OCI-LY7 (cell line): ENCODE results near the gene TMEM123. TPM values are rescaled to one million over a fixed set of nuclear protein-coding genes. Genes with fewer than 3 reads are reported as not detected.

Experiments used
- BruUV-seq: library from RNA; stranded (reverse); fragments of 400-500 nt; replicated peaks from 2 replicates; lab custom pipeline; 2021; lab: Mats Ljungman, UMichigan
- CTCF ChIA-PET: fragments of 300-600 bp; sonication (Branson Sonifier 250); formaldehyde crosslinking; loops from one replicate; lab custom pipeline; 2022; ENCODE audit warnings: antibody characterized with exemption; ENCODE audit not compliant: unreplicated experiment; lab: Charles Lee
- POLR2A ChIA-PET: fragments of 300-600 bp; sonication (Branson Sonifier 250); formaldehyde crosslinking; loops from one replicate; lab custom pipeline; 2022; ENCODE audit warnings: antibody characterized with exemption; lab: Charles Lee
- DNase-seq: peaks from one replicate; pipeline ENCODE4 v3.0.0-alpha.2; 2015; ENCODE audit warnings: low spot score
- H2AFZ ChIP-seq: fragments of 200-600 bp; sonication (generic), shearing (Covaris generic); 2 replicates; pipeline ENCODE4 v1.6.1; 2014; ENCODE audit warnings: mild to moderate bottlenecking, antibody characterized with exemption, low read length, moderate library complexity
- H3K27ac ChIP-seq: fragments of 200-600 bp; sonication (generic); 2 replicates; pipeline ENCODE4 v1.5.1; 2014; ENCODE audit warnings: mixed run types, low read depth, mild to moderate bottlenecking, moderate library complexity, low read length, inconsistent platforms; ENCODE audit not compliant: poor library complexity, severe bottlenecking
- H3K36me3 ChIP-seq: fragments of 200-600 bp; sonication (generic); 2 replicates; pipeline ENCODE4 v1.6.1; 2014; ENCODE audit warnings: mild to moderate bottlenecking, antibody characterized with exemption, low read length, moderate library complexity, mixed read lengths; ENCODE audit not compliant: insufficient read depth
- H3K4me1 ChIP-seq: fragments of 200-600 bp; sonication (generic); 2 replicates; pipeline ENCODE4 v1.5.1; 2014; ENCODE audit warnings: mild to moderate bottlenecking, low read length; ENCODE audit not compliant: insufficient read depth, poor library complexity, severe bottlenecking
- H3K4me2 ChIP-seq: fragments of 200-600 bp; sonication (generic); 2 replicates; pipeline ENCODE4 v1.6.1; 2014; ENCODE audit warnings: mild to moderate bottlenecking, low read length
- H3K4me3 ChIP-seq: fragments of 200-600 bp; sonication (generic); 2 replicates; pipeline ENCODE4 v1.5.1; 2014; ENCODE audit warnings: mild to moderate bottlenecking, low read depth, low read length; ENCODE audit not compliant: poor library complexity, severe bottlenecking
- H3K79me2 ChIP-seq: fragments of 200-600 bp; sonication (generic); 2 replicates; pipeline ENCODE4 v1.6.1; 2016; ENCODE audit warnings: low read depth, mild to moderate bottlenecking, low read length, moderate library complexity, mixed read lengths; ENCODE audit not compliant: insufficient read depth
- H3K9me2 ChIP-seq: fragments of 200-600 bp; sonication (generic); 2 replicates; pipeline ENCODE4 v1.6.1; 2016; ENCODE audit warnings: mild to moderate bottlenecking, low read length, mixed read lengths; ENCODE audit not compliant: insufficient read depth
- H3K9me3 ChIP-seq: fragments of 200-600 bp; sonication (generic); 2 replicates; pipeline ENCODE4 v1.6.1; 2014; ENCODE audit warnings: mild to moderate bottlenecking, mixed run types, low read length, mixed read lengths
- H4K20me1 ChIP-seq: fragments of 200-600 bp; sonication (generic); 2 replicates; pipeline ENCODE4 v1.6.1; 2014; ENCODE audit warnings: mild to moderate bottlenecking, antibody characterized with exemption, low read length, moderate library complexity, mixed read lengths; ENCODE audit not compliant: insufficient read depth
- EZH2phosphoT487 ChIP-seq: fragments of 200-600 bp; sonication (generic); IDR thresholded peaks from 2 replicates; pipeline ENCODE4 v1.6.1; 2018; ENCODE audit warnings: low read depth, borderline replicate concordance, mild to moderate bottlenecking, mixed run types, antibody characterized with exemption, low read length, moderate library complexity, mixed read lengths
- intact Hi-C: fragments of 100-400 bp; cut with micrococcal nuclease; formaldehyde crosslinking; loops from one replicate; pipeline ENCODE4 v1.10.0; 2022; ENCODE audit not compliant: unreplicated experiment
- total RNA-seq, 2 experiments: library from RNA; depleted of rRNA in 1 of 2; stranded (reverse); fragments of >200 nt in 1 of 2; shearing (Covaris generic) in 1 of 2; gene quantifications; 2 replicates each; pipeline ENCODE4 v1.2.3, GENCODE V29; 2014 to 2022
- TF ChIP-seq, protein P1 (sequence below): fragments of 200-600 bp; sonication (generic); conservative IDR thresholded peaks from 2 replicates; pipeline ENCODE4 v1.5.1; 2014; ENCODE audit warnings: mild to moderate bottlenecking, antibody characterized with exemption, low read length, moderate library complexity, mixed read lengths

Gene TMEM123
- total RNA-seq, 2 experiments from 2014 or later: 127 to 232 TPM

DNA sequence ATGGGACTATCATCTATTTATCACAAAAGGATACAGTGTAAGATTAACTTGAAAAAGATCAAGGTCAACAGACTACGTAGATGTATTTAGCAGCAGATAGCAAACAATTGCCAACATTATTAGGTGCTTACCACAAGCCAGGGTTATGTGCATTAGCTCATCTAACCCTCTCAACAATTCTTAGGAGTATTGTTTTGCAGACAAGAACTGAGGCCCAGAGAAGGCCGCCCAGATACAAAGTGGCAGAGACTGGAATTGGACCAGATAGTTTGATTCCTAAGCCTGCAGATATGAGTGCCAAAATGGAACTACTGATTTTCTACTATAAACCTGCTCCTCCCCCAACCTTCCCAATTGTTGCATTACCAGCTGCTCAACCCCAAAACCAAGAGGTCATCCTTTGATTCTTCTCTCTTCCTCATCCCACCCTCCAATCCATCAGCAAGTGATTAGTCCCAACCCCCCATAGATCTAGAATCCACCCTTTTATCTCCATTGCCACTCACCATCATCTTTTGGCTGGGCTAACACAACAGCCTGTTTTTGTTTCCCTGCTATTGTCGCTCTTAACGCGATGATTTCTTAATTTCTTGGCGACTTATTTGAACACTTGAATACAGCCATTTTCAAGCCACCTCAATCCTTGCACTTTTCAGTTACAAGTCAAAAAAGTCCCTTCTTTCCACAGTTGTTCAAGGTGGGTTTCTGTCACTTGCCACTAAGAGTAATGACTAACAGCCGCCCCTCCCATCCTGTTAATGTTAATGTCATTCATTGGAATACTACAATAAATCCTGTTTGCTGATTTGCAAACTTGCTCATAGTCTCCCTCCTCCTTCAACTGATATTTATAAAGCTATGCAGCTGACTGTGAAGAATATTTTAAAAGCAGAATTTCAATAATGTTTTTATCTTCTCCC is 2.7 kb downstream of the TMEM123 start:
- Histone ChIP-seq H3K9me2 (no peaks in the 10 kb centered on the region), H3K9me3 (peaks cover 7% of the 10 kb centered on the region; the same call in 1 of the 2 replicates), H3K4me3 (peak overlapping the region; percentile 95), H3K79me2 (peaks cover 75% of the 10 kb centered on the region), H3K27ac (peak overlapping the region; percentile 2), H4K20me1 (peaks cover 43% of the 10 kb centered on the region), H3K4me1 (peaks cover 57% of the 10 kb centered on the region), H3K4me2 (peak overlapping the region; percentile 92), H3K36me3 (peaks cover 66% of the 10 kb centered on the region), H2AFZ (no peak overlapping the region)
- ChIA-PET POLR2A (interaction anchor here (0.6 to 2.6 kb wide), 13 partner anchors 18 to 163 kb away, joined by 3 to 11 read pairs (median 4); no protein-coding TSS in a partner anchor), CTCF (interaction anchor here (0.8 to 0.9 kb wide), 2 partner anchors 28 to 59 kb away, joined by 3 read pairs; no protein-coding TSS in a partner anchor)
- no TSS peak for BruUV-seq
- no peak for DNase-seq
- intact Hi-C loops: no loop called here
- TF ChIP-seq, protein P1, sequence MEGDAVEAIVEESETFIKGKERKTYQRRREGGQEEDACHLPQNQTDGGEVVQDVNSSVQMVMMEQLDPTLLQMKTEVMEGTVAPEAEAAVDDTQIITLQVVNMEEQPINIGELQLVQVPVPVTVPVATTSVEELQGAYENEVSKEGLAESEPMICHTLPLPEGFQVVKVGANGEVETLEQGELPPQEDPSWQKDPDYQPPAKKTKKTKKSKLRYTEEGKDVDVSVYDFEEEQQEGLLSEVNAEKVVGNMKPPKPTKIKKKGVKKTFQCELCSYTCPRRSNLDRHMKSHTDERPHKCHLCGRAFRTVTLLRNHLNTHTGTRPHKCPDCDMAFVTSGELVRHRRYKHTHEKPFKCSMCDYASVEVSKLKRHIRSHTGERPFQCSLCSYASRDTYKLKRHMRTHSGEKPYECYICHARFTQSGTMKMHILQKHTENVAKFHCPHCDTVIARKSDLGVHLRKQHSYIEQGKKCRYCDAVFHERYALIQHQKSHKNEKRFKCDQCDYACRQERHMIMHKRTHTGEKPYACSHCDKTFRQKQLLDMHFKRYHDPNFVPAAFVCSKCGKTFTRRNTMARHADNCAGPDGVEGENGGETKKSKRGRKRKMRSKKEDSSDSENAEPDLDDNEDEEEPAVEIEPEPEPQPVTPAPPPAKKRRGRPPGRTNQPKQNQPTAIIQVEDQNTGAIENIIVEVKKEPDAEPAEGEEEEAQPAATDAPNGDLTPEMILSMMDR: no peak
- no peak for TF ChIP-seq EZH2phosphoT487

DNA sequence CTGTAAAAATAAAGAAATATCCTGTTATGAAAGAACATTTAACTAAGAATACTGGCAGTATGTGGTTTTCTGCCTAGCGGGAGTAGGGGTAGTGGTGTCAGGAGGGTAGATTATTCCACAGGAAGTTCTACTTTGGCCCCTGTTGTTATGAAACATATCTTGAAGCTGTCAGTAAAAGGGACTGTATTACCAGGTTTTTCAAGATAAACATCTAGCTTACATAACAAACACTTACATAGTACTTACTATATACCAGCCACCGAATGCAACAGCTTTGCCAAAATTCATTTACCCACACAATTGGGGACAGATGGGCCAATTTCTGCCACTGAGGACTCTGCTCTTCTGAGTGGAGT is 3.7 kb downstream of the TMEM123 start:
- Histone ChIP-seq H3K36me3 (peaks cover 77% of the 10 kb centered on the region), H3K4me1 (peaks cover 50% of the 10 kb centered on the region), H4K20me1 (peaks cover 43% of the 10 kb centered on the region), H3K4me2 (peak overlapping the region; percentile 92), H3K79me2 (peaks cover 86% of the 10 kb centered on the region), H3K9me3 (peaks cover 12% of the 10 kb centered on the region; the same call in 1 of the 2 replicates), H3K9me2 (no peaks in the 10 kb centered on the region), H2AFZ (no peak overlapping the region), H3K4me3 (peak overlapping the region; percentile 95), H3K27ac (peak overlapping the region; percentile 2)
- ChIA-PET CTCF (no interaction called here), POLR2A (interaction anchor here (0.5 to 2.6 kb wide), 6 partner anchors 18 to 161 kb away, joined by 3 to 11 read pairs (median 4); no protein-coding TSS in a partner anchor)
- TF ChIP-seq, protein P1: no peak
- no peak for TF ChIP-seq EZH2phosphoT487
- no peak for DNase-seq
- BruUV-seq: no TSS peak
- intact Hi-C loops: no loop called here
